Astrocyte of the spinal cord (primary cell): ENCODE measurements around the gene ZMYM3.

Source experiments
- DNase-seq: peaks from one replicate; pipeline ENCODE4 v3.0.0; 2011; ENCODE audit warnings: low read depth, low spot score
- H3K4me3 ChIP-seq: 2 replicates; pipeline ENCODE4 v1.5.1; 2011; ENCODE audit warnings: low read depth, mild to moderate bottlenecking, low read length, moderate library complexity
- in situ Hi-C: cut with HindIII; loops from 2 replicates; pipeline ENCODE4 v1.10.0; 2017; ENCODE audit warnings: low sequenced_read_pairs
- TF ChIP-seq, protein P1 (sequence below): IDR thresholded peaks from 2 replicates; pipeline ENCODE4 v1.5.1; 2012; ENCODE audit warnings: low read depth, mild to moderate bottlenecking, low read length, inconsistent platforms

Gene ZMYM3

DNA sequence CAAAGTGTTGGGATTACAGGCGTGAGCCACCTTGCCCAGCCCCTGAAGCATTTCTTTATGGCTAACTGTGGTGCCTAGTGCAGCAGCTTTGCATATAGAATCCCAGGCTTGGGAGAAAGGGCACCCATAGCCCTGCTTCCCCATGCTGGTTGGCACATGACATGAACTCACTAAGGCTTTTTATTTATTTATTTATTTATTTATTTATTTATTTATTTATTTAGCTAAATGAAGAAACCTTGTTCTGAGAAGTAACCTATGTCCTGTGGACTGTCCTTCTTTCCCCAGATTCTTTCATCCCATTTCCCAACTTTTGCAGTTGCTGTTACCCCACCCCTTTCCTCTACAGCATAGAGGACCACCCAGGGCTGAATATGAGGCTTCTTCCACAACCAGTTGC is 32.8 kb downstream of the ZMYM3 start:
- in situ Hi-C loops: no loop called here
- DNase-seq: no peak
- TF ChIP-seq, protein P1, sequence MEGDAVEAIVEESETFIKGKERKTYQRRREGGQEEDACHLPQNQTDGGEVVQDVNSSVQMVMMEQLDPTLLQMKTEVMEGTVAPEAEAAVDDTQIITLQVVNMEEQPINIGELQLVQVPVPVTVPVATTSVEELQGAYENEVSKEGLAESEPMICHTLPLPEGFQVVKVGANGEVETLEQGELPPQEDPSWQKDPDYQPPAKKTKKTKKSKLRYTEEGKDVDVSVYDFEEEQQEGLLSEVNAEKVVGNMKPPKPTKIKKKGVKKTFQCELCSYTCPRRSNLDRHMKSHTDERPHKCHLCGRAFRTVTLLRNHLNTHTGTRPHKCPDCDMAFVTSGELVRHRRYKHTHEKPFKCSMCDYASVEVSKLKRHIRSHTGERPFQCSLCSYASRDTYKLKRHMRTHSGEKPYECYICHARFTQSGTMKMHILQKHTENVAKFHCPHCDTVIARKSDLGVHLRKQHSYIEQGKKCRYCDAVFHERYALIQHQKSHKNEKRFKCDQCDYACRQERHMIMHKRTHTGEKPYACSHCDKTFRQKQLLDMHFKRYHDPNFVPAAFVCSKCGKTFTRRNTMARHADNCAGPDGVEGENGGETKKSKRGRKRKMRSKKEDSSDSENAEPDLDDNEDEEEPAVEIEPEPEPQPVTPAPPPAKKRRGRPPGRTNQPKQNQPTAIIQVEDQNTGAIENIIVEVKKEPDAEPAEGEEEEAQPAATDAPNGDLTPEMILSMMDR: no peak
- H3K4me3 ChIP-seq: no peak overlapping the region

DNA sequence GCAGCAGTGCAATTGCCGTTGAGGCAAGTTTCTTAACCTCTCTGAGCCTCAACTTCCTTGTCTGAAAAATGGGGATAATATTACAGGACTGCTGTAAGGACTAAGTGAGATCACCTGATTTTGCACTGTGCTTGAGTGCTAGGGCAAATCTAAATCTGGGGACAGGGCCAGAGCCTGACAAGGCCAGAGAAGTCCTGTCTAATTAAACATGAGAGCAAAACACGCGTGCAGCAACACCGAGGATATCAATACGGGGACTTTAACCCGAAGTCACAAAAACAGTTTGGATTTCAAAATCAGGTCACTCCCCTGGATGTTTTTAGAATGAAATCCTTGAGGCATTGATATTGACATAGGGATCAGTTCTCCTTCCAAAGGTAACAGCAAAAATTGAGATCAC is 36.6 kb downstream of the ZMYM3 start:
- no peak for DNase-seq
- no peak overlapping the region for H3K4me3 ChIP-seq
- in situ Hi-C loops: no loop called here
- TF ChIP-seq, protein P1: no peak

DNA sequence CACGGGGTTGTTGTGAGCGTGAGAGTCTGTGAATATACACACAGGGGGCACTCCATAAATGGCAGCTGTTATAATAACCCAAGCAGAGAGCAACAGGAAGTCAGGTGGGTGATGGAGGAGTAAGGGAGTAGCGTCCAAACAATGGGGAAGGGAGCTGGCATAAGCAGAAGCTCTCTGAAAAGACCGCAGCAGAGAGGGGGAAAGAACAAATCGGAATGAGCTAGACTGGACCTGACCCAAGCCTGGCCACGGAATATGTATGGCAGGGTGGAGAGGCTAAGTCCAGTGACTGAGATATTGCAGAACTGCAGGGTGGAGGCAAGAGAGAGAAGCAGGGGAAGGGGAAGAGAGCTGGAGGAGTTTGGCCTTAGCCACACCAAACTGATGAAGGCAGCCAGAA is 37.5 kb downstream of the ZMYM3 start:
- DNase-seq: no peak
- H3K4me3 ChIP-seq: no peak overlapping the region
- TF ChIP-seq, protein P1: no peak
- in situ Hi-C loops: no loop called here

DNA sequence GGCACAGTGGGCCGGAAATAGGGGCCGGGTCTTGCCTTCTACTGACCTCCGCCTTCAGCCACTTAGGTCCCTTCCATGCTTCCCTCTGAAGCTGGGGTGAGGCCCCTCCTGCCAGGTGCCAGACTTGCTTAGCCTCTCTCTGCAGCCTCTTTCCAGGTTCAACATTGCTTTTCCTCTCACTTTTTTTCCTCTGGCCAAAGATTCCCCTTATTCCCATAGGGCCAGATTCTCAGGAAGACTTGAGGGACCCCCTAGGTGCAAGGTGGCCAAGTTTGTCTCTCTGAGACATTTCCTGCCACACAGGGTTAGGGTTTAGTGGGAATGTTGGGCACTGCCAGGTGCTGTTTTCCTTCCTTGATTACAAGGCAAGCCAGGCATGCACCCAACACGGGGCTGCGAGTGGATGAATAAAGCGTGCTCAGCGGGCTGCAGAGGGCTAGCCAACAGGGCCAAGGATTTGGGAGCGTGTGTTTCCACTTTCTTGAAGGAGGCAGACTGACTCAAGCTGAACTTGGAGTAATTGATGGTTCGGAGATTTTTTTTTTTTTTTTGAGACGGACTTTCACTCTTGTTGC is 38.5 kb downstream of the ZMYM3 start:
- in situ Hi-C loops: no loop called here

DNA sequence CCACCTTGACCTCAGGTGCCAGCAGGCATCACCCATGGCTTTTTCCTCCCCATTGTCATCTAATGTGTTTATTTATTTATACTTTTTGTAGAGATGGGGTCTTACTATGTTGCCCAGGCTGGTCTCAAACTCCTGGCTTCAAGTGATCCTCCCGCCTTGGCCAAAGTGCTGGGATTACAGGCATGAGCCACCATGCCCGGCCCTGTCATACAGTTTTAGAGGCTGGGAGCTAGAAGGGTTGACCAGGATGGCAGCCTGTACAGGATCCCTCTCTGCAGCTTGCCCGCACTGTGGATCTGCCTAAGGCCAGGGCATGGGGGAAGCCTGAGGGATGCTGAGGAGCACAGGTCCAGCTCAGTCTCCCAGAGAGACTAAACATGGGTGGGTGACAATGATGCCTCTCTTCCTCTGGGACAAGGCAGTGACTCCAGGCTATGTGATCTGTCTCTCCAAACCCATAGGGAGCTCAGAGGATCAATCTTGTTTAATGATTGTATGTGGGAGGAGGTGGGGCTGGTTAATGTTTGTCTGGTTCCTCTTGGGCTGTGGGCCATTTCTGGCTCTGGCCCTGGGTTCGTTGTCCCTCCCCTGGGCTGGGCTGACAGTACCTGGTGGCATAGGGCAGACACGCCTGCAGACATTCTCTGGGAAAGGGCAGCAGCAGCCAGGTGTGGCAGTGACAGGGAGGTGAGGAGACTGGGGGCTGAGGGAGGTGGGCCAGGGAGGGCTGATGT is 39.2 kb downstream of the ZMYM3 start:
- in situ Hi-C loops: no loop called here
- no peak overlapping the region for H3K4me3 ChIP-seq
- no peak for DNase-seq
- TF ChIP-seq, protein P1: no peak

More for the DNA sequence above, 38.5 kb downstream of the ZMYM3 start:
- no peak overlapping the region for H3K4me3 ChIP-seq
- no peak for DNase-seq
- TF ChIP-seq, protein P1: no peak

DNA sequence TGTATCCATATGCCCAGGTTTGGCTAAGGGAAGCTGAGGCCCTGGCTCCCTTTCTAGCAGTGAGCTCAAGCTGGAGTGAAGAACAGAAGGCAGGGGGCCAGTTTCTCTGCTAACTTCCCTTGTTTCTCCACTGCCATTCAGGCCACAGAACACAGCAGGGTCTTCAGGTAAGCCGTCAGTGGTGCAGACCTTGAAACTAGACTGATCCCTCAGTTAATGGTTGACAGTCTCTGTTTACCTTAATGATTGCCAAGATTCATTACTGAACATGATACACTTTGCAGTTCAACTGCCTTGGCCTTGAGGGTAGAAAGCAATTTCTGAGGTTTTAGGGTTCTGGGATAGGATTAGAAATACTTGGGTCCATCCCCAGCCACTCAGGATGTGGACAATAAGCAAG is 39.8 kb downstream of the ZMYM3 start:
- DNase-seq: no peak
- no peak overlapping the region for H3K4me3 ChIP-seq
- in situ Hi-C loops: no loop called here
- TF ChIP-seq, protein P1: no peak
